ENCODE data around the gene ZEB2. TPM values are rescaled to one million over a fixed set of nuclear protein-coding genes. Genes with fewer than 3 reads are reported as not detected.

Gene ZEB2
- polyA plus RNA-seq, 1 donor from 2014 or later, result 2.2 TPM

- H3K9me2 ChIP-seq (ENCODE audit: insufficient read depth, low read length), result no peaks in the 10 kb centered on the region
- H2AFZ ChIP-seq (ENCODE audit: low read depth, low read length), result no peak overlapping the region
- H4K20me1 ChIP-seq (ENCODE audit: insufficient read depth), result no peaks in the 10 kb centered on the region
- H3K4me2 ChIP-seq (ENCODE audit: low read length), result no peak overlapping the region
- no peaks in the 10 kb centered on the region for H3K9me3 ChIP-seq (ENCODE audit: low read length)
- H3K79me2 ChIP-seq (replicated peaks; ENCODE audit: insufficient read depth, low read length), result no peaks in the 10 kb centered on the region
- H3K27me3 ChIP-seq (ENCODE audit: insufficient read depth, low read depth, low read length), result no peaks in the 10 kb centered on the region
- H3K27ac ChIP-seq (ENCODE audit: low read length), result no peak overlapping the region
- no peaks in the 10 kb centered on the region for H3F3A ChIP-seq (ENCODE audit: insufficient read depth, low read length, poor library complexity, severe bottlenecking)
- no peak for TF ChIP-seq MXI1 (conservative IDR thresholded peaks at IDR 0.05; ENCODE audit: poor library complexity, severe bottlenecking)
- TF ChIP-seq TAF1 (IDR thresholded peaks at IDR 0.05; ENCODE audit: low read depth), result no peak
- TF ChIP-seq POLR2AphosphoS5 (IDR thresholded peaks at IDR 0.05), result no peak
- no peak for TF ChIP-seq SMC3 (conservative IDR thresholded peaks at IDR 0.05; ENCODE audit: poor library complexity)
- TF ChIP-seq RAD21 (conservative IDR thresholded peaks at IDR 0.05), result no peak
- TF ChIP-seq EP300 (conservative IDR thresholded peaks at IDR 0.05; ENCODE audit: poor library complexity, severe bottlenecking), result no peak
- no peak for TF ChIP-seq CTCF (IDR thresholded peaks at IDR 0.05; ENCODE audit: poor library complexity, severe bottlenecking)
- no peak for TF ChIP-seq EZH2 (IDR thresholded peaks at IDR 0.05; ENCODE audit: borderline replicate concordance, insufficient read depth, low read length, poor library complexity, severe bottlenecking)
- no peak for TF ChIP-seq REST (IDR thresholded peaks at IDR 0.05; ENCODE audit: borderline replicate concordance)
- H3K9ac ChIP-seq (ENCODE audit: low read length), result no peak overlapping the region
- H3K4me3 ChIP-seq (ENCODE audit: low read length), result no peak overlapping the region
- H3K36me3 ChIP-seq (ENCODE audit: insufficient read depth, low read length), result no peaks in the 10 kb centered on the region
Measured at GRCh38 chr2:144554492-144555210, 34.7 kb upstream of the ZEB2 start.

GRCh38 chr2:144553379-144553778 is 33.5 kb upstream of the ZEB2 start:
- Histone ChIP-seq H3F3A (ENCODE audit: insufficient read depth, low read length, poor library complexity, severe bottlenecking) (no peaks in the 10 kb centered on the region), H3K4me3 (ENCODE audit: low read length) (no peak overlapping the region), H2AFZ (ENCODE audit: low read depth, low read length) (no peak overlapping the region), H3K27ac (ENCODE audit: low read length) (no peak overlapping the region), H3K9me2 (ENCODE audit: insufficient read depth, low read length) (no peaks in the 10 kb centered on the region), H3K36me3 (ENCODE audit: insufficient read depth, low read length) (no peaks in the 10 kb centered on the region), H3K9ac (ENCODE audit: low read length) (no peak overlapping the region), H3K4me2 (ENCODE audit: low read length) (no peak overlapping the region), H3K27me3 (ENCODE audit: insufficient read depth, low read depth, low read length) (no peaks in the 10 kb centered on the region), H4K20me1 (ENCODE audit: insufficient read depth) (no peaks in the 10 kb centered on the region), H3K79me2 (replicated peaks; ENCODE audit: insufficient read depth, low read length) (no peaks in the 10 kb centered on the region), H3K9me3 (ENCODE audit: low read length) (no peaks in the 10 kb centered on the region)
- TF ChIP-seq MXI1 (conservative IDR thresholded peaks at IDR 0.05; ENCODE audit: poor library complexity, severe bottlenecking), result no peak
- no peak for TF ChIP-seq POLR2AphosphoS5 (IDR thresholded peaks at IDR 0.05)
- no peak for TF ChIP-seq EZH2 (IDR thresholded peaks at IDR 0.05; ENCODE audit: borderline replicate concordance, insufficient read depth, low read length, poor library complexity, severe bottlenecking)
- TF ChIP-seq SMC3 (conservative IDR thresholded peaks at IDR 0.05; ENCODE audit: poor library complexity), result no peak
- no peak for TF ChIP-seq EP300 (conservative IDR thresholded peaks at IDR 0.05; ENCODE audit: poor library complexity, severe bottlenecking)
- no peak for TF ChIP-seq RAD21 (conservative IDR thresholded peaks at IDR 0.05)
- TF ChIP-seq CTCF (IDR thresholded peaks at IDR 0.05; ENCODE audit: poor library complexity, severe bottlenecking), result no peak
- no peak for TF ChIP-seq REST (IDR thresholded peaks at IDR 0.05; ENCODE audit: borderline replicate concordance)
- TF ChIP-seq TAF1 (IDR thresholded peaks at IDR 0.05; ENCODE audit: low read depth), result no peak
